DMS 273 (cell line): ENCODE results near the gene SYT15.
"Not testable (repeated sequence)": the region's sequence is repeated elsewhere in the genome, so short reads cannot be mapped to it uniquely, and the experiment has no call there.

ENCODE experiments used
- DNase-seq: peaks from one replicate; lab custom pipeline; 2025; ENCODE audit not compliant: unreplicated experiment; lab: John Stamatoyannopoulos, UW

The SYT15 gene

GRCh38 chr10:46578474-46579178, at the start of gene SYT15:
TSS of gene SYT15 (plus strand) at chr10:46579128. CDS start at chr10:46579169, 41 bp downstream.
- not testable (repeated sequence) for DNase-seq

- not testable (repeated sequence) for DNase-seq
Measured at GRCh38 chr10:46529742-46530141, 49.2 kb upstream of the SYT15 start.

- no peak for DNase-seq
Measured at GRCh38 chr10:46530249-46531186, 48.4 kb upstream of the SYT15 start.

GRCh38 chr10:46532256-46532655, 46.7 kb upstream of the SYT15 start:
- not testable (repeated sequence) for DNase-seq

- no peak for DNase-seq
Measured at GRCh38 chr10:46534828-46535524, 44.0 kb upstream of the SYT15 start.

- no peak for DNase-seq
Measured at GRCh38 chr10:46536171-46536570, 42.8 kb upstream of the SYT15 start.

- DNase-seq, result no peak
Measured at GRCh38 chr10:46536781-46537180, 42.1 kb upstream of the SYT15 start.

GRCh38 chr10:46537309-46537708, 41.6 kb upstream of the SYT15 start:
- DNase-seq, result no peak

GRCh38 chr10:46538155-46538554, 40.8 kb upstream of the SYT15 start:
- no peak for DNase-seq

- no peak for DNase-seq
Measured at GRCh38 chr10:46538717-46539426, 40.1 kb upstream of the SYT15 start.

- no peak for DNase-seq
Measured at GRCh38 chr10:46539596-46540411, 39.1 kb upstream of the SYT15 start.

- DNase-seq, result no peak
Measured at GRCh38 chr10:46540412-46541016, 38.4 kb upstream of the SYT15 start.

- DNase-seq, result no peak
Measured at GRCh38 chr10:46541017-46541661, 37.8 kb upstream of the SYT15 start.

- DNase-seq, result no peak
Measured at GRCh38 chr10:46541735-46542566, 37.0 kb upstream of the SYT15 start.

- no peak for DNase-seq
Measured at GRCh38 chr10:46542567-46543465, 36.1 kb upstream of the SYT15 start.

- DNase-seq, result no peak
Measured at GRCh38 chr10:46543466-46544377, 35.2 kb upstream of the SYT15 start.
